DMS79 treated with DMSO at 0.1 percent for 48 hours (cell line): ENCODE data around the gene NALCN.
"Not testable (repeated sequence)": the region's sequence is repeated elsewhere in the genome, so short reads cannot be mapped to it uniquely, and the experiment has no call there.

Experiments used
- DNase-seq: peaks from one replicate; lab custom pipeline; 2025; lab: John Stamatoyannopoulos, UW

NALCN gene

DNA sequence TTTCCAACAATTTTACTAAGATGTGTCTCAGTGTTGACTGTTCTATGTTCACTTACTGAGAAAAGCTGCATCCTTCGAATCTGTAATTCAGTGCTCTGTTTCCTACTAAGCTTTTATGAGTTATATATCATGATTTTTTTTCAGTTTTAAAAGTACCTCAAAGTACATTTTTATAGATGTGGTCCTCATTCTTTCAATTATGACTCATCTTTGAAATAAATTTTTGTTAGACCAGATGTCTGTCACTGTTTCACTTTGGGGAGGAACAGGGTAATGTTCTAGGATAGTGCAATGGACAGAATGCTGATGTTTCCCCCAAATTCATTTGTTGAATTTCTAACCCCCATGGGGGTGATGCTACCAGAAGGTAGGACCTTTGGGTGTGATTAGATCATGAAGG, 74.8 kb downstream of the NALCN start:
- no peak for DNase-seq

DNA sequence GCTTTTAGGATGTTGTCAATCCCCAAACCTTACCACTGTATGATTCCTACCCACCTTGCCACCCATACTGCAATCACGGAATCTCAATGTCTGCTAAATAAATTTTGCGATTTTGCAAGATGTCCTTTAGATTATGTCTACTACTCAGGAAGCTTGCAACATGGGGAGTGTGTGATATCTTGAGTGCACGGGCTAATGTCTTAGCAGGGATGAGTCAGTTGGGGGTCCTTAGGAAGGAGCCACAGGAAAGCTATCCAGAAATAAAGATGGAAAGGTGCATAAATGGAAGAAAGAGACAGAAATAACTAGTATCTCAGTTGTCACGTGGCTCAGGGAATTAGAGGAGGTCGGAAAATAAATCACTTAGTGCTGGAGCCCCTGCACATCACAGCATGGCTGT, 77.1 kb downstream of the NALCN start:
- no peak for DNase-seq

DNA sequence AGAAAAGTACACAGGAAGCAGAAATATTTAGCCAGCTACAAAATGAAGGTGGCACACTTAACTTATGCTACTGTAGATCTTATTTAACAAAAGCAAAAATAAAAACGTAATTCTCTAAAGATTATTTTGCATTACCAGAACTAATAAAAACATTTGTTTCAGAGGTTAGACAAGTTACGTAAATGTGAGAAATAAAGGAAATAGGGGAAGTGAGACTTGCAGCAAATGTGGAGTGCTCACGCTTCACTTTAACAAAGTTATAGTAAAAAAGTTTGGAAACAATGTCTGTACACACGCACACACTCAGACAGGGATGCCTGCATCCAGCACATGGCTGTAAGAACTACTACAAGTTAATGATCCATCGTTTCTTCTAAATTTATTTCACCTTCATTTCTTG, 83.7 kb downstream of the NALCN start:
- DNase-seq = no peak

GRCh38 chr13:101331731-101332130, 84.6 kb downstream of the NALCN start:
- DNase-seq = no peak

DNA sequence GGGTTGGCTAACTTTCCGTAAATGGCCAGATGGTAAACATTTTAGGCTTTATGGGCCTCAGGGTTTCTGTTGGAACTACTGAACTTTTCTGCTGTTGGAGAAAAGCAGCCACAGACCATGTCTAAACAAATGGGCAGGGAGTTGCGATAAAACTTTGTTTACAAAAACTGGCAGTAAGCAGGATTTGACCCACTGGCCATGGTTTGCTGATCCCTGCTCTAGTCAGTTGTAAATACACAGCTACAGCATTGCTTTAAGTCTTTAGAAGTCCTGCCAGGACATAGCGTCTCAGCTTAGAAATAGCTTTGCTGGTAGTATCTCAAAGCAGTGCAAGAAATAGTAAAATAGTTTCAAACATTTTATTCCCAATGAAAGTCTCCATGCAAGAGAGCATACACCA, 88.4 kb downstream of the NALCN start:
- no peak for DNase-seq

DNA sequence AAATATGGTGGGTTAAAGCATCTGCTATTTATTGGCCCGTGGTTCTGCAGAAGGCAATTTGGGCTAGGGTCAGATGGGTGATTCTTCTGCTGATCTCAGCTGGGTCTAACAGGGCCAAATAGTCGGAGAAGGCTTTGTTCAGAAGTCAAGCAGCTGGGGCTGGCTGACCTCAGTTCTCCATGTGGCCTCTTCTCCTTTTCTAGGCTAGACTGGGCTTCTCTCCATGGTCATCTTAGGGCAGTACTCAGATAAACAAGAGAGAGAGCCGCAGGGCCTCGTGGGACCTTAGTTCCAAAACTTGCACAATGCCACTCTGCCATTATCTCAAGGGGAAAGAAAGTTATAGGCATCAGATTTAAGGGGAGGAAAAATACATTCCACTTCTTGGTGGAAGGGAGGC, 89.6 kb downstream of the NALCN start:
- DNase-seq = no peak

DNA sequence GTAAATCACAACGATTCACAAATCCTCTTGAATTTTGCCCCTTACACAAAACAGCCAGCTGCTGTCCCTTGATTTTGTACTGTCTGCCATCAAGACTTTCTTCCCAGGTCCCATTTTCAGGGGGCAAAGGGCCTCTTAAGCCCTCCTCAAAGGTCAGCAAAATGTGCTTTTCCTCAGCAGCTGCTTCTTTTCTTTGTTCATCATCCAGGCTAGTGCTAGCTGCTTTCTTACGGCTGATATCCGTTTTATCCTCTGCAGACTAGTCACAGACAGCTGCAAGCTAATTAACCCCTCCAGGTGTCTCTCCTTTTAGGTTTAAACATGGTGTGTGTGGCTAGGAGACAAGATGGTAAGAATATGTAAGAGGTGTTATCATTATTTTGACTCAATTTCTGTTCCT, 90.9 kb downstream of the NALCN start:
- peak; percentile 87 for DNase-seq

DNA sequence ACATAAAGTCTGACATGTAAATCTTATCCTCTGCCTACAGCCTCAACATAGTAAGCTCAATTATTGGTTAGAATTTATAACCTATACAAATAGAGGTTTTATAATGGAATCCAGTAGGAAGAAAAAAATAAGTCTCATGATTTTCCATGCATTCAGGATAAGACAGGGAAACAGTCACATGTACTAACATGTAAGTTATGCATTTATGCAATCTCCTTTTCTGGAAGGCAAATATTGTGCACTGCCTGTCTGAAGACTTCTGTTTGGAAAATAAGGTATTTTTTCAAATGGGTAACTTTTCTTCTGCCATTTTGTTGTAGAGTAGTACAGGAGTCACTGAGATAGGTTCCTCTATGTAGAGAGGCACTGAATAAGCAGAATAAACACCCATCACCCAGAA, 92.7 kb downstream of the NALCN start:
- DNase-seq = no peak

DNA sequence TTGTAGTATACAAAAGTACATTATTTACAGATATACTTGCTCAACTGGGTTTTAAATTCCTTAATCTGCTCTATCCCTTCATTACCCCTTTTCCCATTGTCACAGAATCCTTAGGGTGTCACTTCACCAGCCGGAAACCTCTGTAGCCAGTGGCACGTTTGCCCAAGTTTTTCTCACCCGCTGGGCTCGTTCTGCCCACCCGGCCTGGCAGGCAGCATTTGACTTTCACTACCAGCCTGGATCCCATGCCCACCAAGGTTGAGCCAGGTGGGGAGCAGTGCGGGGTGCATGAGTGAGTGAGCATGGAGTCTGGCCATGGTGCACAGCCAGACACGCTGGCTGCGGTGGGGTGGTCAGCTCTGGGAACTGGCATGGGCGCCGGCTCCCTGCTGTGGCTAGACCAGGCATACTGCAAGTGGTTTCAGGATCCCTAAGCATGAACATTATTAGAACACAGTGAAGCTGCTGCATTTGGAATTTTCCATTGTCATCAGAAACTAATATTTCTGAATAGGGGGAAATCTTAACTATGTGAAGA, 98.3 kb downstream of the NALCN start:
- no peak for DNase-seq

GRCh38 chr13:101313479-101313878, 102.8 kb downstream of the NALCN start:
- DNase-seq = not testable (repeated sequence)

GRCh38 chr13:101309014-101309619, 107.2 kb downstream of the NALCN start:
- no peak for DNase-seq

DNA sequence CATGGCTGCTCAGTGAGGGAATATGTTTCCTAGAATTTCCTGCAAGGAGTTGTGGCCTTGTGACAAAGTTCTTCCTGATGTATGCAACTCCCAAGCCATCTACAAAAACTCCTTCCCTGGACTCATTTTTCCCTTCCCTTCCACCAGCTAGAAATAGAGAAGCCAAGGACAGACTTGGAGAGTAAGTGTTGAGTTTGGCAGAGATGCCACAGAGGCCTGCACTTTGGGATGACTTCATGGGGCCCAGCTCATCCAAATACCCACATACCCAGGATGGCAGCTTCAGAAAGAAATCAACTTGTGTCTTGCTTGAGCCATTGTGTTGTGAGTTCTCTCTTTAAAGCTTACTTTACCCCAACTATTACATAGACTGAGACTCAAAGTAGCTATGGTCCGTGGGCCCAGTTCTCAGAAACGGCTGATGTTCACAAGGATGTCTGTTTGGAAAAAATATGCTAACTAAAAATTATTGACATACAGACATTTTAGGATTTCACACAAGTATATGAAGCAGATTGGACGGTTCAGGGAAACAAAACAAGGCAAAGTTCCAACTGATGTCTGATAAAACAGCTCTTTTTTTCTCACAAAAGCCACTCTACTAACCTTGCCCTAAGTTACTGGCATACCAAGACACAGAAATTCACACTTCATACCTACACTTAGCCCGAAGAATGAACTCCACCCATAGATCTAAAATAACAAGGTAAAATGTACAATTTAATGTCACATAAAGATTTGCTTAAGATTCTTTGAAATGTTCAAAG, 107.9 kb downstream of the NALCN start:
- no peak for DNase-seq

DNA sequence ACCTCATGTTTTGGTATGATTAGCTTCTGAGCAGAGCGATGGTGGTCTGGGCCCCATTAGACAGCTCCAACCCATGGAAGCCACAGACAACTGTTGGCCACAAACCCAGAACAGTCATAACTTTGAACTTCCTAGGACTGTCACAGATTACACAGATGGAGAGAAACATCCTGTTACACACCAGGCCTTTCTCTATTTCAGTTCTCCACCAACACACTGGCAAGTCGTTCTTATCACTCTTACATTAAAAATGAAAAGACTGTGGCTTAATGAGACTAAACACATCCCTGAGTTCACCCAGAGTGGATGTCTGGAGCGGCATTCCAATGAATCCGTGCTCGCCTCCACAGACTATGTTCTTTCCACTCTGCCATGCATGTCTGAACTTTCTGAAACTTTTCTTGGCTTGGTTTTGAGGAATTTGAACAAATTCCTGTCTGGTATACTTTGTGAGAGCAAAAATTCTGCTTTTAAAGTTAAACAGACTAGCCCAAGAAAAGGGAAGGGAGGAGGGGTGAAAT, 109.1 kb downstream of the NALCN start:
- DNase-seq = no peak

- DNase-seq = no peak
These were observed 109.5 kb downstream of the NALCN start for GRCh38 chr13:101306773-101307172.

DNA sequence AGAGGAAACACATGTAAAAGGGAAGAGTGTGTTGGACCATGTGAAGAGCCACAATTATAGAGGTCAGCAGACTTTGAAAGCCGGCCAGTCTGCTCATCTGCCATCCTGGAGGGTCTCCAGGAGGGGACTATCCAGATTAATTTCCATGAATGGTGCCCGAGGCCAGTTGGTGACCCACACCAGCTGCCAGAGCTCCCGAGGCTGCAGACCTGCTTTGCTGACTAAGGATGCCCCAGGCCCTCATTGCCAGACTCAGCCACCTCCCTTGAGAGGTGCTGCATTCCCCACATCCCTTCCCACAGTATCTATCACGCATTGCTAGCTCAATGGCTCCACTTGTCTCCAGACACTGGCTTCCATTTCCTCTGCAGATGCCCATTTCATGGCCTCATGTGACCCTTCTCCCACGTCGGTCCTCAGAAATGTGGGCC, 110.3 kb downstream of the NALCN start:
- no peak for DNase-seq

GRCh38 chr13:101303521-101303920, 112.8 kb downstream of the NALCN start:
- no peak for DNase-seq

- no peak for DNase-seq
These were observed 115.3 kb downstream of the NALCN start for GRCh38 chr13:101301053-101301452.

GRCh38 chr13:101300531-101300930, 115.8 kb downstream of the NALCN start:
- no peak for DNase-seq

GRCh38 chr13:101298517-101298916, 117.8 kb downstream of the NALCN start:
- DNase-seq = no peak

GRCh38 chr13:101297794-101298193, 118.5 kb downstream of the NALCN start:
- DNase-seq = no peak

GRCh38 chr13:101292711-101293110, 123.6 kb downstream of the NALCN start:
- no peak for DNase-seq

DNA sequence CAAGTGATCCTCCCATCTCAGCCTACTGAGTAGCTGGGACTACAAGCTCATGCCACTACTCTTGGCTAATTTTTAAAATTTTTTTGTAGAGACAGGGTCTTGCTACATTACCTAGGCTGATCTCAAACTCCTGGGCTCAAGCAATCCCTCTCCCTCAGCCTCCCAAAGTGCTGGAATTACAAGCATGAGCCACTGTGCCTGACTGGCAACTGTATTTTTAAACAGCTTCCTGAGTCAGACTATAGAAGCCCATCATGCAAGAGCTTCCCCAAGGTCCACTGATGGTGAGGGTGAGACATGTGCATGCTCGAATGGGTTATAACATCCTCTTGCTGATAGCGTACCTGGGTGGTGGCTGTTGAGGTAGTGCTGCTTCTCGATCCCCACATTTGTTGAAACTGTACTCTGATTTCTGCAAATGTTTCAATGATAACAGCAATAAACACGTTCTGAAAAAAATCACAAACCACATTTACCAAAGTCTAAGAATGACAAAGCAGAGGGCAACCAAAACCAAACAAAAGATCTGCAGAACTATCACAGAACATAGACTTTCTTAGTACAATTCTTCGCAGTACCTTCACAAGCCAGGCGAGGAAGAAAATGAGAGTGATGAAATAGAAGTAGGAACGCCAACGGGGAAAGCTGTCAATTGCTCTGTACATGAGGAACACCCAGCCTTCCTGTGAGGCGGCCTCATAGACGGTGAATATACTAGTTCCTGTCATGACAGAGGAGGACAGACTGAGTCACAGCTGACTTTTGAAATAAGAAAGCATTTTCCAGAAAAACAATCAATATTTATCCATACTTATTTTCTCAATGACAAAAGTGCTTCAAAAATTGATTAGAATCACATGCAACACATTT, 124.4 kb downstream of the NALCN start:
- DNase-seq = no peak
